GM12878 (cell line): ENCODE results near the gene HEXIM1. TPM values are rescaled to one million over a fixed set of nuclear protein-coding genes. Genes with fewer than 3 reads are reported as not detected.

Experiments
- EED ChIP-seq: sonication (generic); IDR thresholded peaks from 2 replicates; pipeline ENCODE4 v1.6.1; 2016; ENCODE audit warnings: antibody characterized with exemption, low read depth
- NR2C2 ChIP-seq: IDR thresholded peaks from 2 replicates; pipeline ENCODE4 v1.6.1; 2011; ENCODE audit warnings: borderline replicate concordance, low read depth; ENCODE audit not compliant: control insufficient read depth, insufficient read length
- RELB ChIP-seq: fragments of 450-650 bp; IDR thresholded peaks from 2 replicates; pipeline ENCODE4 v1.6.1; 2017; ENCODE audit warnings: low read depth, mild to moderate bottlenecking, moderate library complexity
- SUZ12 ChIP-seq: fragments of 200-600 bp; sonication (generic); IDR thresholded peaks from one replicate; pipeline ENCODE4 v1.6.1; 2018; ENCODE audit warnings: antibody characterized with exemption, mild to moderate bottlenecking; ENCODE audit not compliant: unreplicated experiment
- ZNF207 ChIP-seq: fragments of 450-650 bp; IDR thresholded peaks from 2 replicates; pipeline ENCODE4 v1.6.1; 2014; ENCODE audit warnings: antibody characterized with exemption, mild to moderate bottlenecking, borderline replicate concordance
- polyA plus RNA-seq, 11 experiments: library from polyadenylated mRNA; depleted of rRNA in 4 of 11; unstranded in 6 of 11; stranded (reverse) in 5 of 11; fragments of >200 nt; fragmentation: Nextera tagmentation in 4 of 11; fragmentation: Illumina TruSeq in 1 of 11; extraction: Ambion mirVana in 4 of 11; extraction: Trizol in 1 of 11; gene quantifications; 1 replicate in 1 of 11; 2 replicates in 10 of 11; pipeline versions ENCODE4 v1.2.1 to v1.2.3, GENCODE V29; 2011 to 2016; ENCODE audit warnings: inconsistent platforms in 2 of 11, missing spikeins in 2 of 11, low read depth in 1 of 11
- total RNA-seq, 4 experiments: library from RNA; depleted of rRNA in 3 of 4; stranded (reverse); fragments of >200 nt in 3 of 4; fragmentation: Illumina TruSeq in 1 of 4; extraction: Trizol in 1 of 4; gene quantifications; 2 replicates each; pipeline versions ENCODE4 v1.2.1 to v1.2.3, GENCODE V29; 2013 to 2021
- TF ChIP-seq, protein P1 (sequence below): IDR thresholded peaks from 2 replicates; pipeline ENCODE4 v1.6.1; 2012; ENCODE audit warnings: improper control_type of control experiment, low read depth, low read length; ENCODE audit not compliant: insufficient replicate concordance

Gene HEXIM1
- total and polyA plus RNA-seq, 10 of the 15 experiments (the other 5 are each of a cell fraction or from before 2014, with no cell fraction given), result 1.9 to 24.1 (median 9.0) TPM

DNA sequence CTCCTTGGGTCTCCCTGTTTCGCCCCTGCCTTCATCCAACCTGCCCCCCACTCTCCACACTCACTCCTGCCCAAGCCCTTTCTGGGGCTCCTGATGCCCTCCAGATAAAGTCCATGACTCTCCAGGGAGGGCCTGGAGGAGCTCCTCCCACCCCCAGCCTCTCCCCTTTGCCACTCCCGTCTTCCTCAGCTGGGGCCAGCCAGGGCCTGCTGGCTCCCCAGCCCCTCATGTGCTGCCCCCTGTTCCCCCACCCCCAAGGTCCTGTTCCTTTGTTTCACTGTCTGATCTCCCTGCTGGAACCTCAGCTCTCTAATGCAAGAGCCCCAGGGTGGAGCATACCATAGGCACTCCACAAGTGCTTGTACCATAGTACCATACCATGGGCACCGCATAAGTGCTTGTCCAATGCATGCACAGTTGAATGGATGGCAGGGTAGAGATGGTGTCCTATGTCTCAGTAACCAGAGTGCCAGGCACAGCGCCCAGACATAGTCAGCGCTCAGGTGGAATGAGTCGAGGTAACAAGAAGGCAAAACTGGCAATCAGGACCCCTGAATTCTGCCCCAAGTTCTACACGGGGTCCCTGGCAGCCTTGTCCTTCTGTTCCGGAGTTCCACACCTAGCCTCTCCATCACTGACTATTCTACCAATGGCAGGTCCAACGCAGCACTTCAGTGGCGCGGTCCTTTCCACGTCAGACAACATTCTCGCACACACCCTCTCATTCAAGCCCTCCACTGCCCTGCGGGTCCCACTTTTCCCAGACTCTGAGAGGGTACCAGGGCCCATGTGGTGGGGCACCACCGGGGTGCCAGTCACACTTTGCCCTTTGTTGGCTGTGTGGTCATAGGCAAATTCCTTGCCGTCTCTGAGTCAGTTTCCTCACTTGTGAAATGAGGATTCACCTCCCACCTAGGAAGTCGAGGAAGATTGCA, 17.3 kb upstream of the HEXIM1 start (continued):
- TF ChIP-seq, protein P1, sequence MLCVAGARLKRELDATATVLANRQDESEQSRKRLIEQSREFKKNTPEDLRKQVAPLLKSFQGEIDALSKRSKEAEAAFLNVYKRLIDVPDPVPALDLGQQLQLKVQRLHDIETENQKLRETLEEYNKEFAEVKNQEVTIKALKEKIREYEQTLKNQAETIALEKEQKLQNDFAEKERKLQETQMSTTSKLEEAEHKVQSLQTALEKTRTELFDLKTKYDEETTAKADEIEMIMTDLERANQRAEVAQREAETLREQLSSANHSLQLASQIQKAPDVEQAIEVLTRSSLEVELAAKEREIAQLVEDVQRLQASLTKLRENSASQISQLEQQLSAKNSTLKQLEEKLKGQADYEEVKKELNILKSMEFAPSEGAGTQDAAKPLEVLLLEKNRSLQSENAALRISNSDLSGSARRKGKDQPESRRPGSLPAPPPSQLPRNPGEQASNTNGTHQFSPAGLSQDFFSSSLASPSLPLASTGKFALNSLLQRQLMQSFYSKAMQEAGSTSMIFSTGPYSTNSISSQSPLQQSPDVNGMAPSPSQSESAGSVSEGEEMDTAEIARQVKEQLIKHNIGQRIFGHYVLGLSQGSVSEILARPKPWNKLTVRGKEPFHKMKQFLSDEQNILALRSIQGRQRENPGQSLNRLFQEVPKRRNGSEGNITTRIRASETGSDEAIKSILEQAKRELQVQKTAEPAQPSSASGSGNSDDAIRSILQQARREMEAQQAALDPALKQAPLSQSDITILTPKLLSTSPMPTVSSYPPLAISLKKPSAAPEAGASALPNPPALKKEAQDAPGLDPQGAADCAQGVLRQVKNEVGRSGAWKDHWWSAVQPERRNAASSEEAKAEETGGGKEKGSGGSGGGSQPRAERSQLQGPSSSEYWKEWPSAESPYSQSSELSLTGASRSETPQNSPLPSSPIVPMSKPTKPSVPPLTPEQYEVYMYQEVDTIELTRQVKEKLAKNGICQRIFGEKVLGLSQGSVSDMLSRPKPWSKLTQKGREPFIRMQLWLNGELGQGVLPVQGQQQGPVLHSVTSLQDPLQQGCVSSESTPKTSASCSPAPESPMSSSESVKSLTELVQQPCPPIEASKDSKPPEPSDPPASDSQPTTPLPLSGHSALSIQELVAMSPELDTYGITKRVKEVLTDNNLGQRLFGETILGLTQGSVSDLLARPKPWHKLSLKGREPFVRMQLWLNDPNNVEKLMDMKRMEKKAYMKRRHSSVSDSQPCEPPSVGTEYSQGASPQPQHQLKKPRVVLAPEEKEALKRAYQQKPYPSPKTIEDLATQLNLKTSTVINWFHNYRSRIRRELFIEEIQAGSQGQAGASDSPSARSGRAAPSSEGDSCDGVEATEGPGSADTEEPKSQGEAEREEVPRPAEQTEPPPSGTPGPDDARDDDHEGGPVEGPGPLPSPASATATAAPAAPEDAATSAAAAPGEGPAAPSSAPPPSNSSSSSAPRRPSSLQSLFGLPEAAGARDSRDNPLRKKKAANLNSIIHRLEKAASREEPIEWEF, result no peak
- TF ChIP-seq RELB, result no peak
- TF ChIP-seq ZNF207, result no peak
- no peak for TF ChIP-seq EED
- TF ChIP-seq NR2C2, result no peak
- no peak for TF ChIP-seq SUZ12
